DND-41 (cell line): ENCODE measurements around the gene KRT86.

Experiments
- ATAC-seq: fragments of 200-7000 bp; cut with Tn5 transposase; 3 replicates; pipeline ENCODE4 v1.9.1; 2021; ENCODE audit warnings: low read depth; ENCODE audit not compliant: insufficient read depth
- DNase-seq: peaks from one replicate; pipeline ENCODE4 v3.0.0-alpha.2; 2020
- H2AFZ ChIP-seq: 2 replicates; pipeline ENCODE4 v1.6.0; 2012; ENCODE audit warnings: low read depth, low read length
- H3K27ac ChIP-seq: 2 replicates; pipeline ENCODE4 v1.5.1; 2012; ENCODE audit warnings: low read length, inconsistent platforms
- H3K27me3 ChIP-seq: fragments of 200-600 bp; sonication (generic); 2 replicates; pipeline ENCODE4 v1.6.0; 2012; ENCODE audit warnings: low read length, mild to moderate bottlenecking, inconsistent platforms; ENCODE audit not compliant: insufficient read depth, poor library complexity
- H3K36me3 ChIP-seq: 2 replicates; pipeline ENCODE4 v1.5.1; 2012; ENCODE audit warnings: low read length, inconsistent platforms; ENCODE audit not compliant: insufficient read depth
- H3K4me1 ChIP-seq: 2 replicates; pipeline ENCODE4 v1.5.1; 2012; ENCODE audit warnings: mild to moderate bottlenecking, low read length; ENCODE audit not compliant: insufficient read depth
- H3K4me2 ChIP-seq: 2 replicates; pipeline ENCODE4 v1.6.0; 2012; ENCODE audit warnings: mild to moderate bottlenecking, moderate library complexity, low read length, inconsistent platforms; ENCODE audit not compliant: insufficient read depth
- H3K4me3 ChIP-seq, 2 experiments: fragments of 200-600 bp in 1 of 2; shearing (Covaris generic) in 1 of 2; 2 replicates each; pipeline ENCODE4 v1.5.1; 2012 to 2016; ENCODE audit warnings: inconsistent platforms in 2 of 2, low read length in 2 of 2, mild to moderate bottlenecking in 2 of 2, low read depth in 1 of 2, moderate library complexity in 1 of 2
- H3K79me2 ChIP-seq: 2 replicates; pipeline ENCODE4 v1.6.0; 2012; ENCODE audit warnings: low read length, inconsistent platforms; ENCODE audit not compliant: insufficient read depth
- H3K9ac ChIP-seq: 2 replicates; pipeline ENCODE4 v1.6.0; 2012; ENCODE audit warnings: low read depth, mild to moderate bottlenecking, inconsistent platforms, low read length, moderate library complexity
- H3K9me3 ChIP-seq: 2 replicates; pipeline ENCODE4 v1.5.1; 2012; ENCODE audit warnings: low read length, moderate library complexity, mild to moderate bottlenecking, inconsistent platforms; ENCODE audit not compliant: insufficient read depth, severe bottlenecking
- H4K20me1 ChIP-seq: 2 replicates; pipeline ENCODE4 v1.6.0; 2012; ENCODE audit warnings: low read length; ENCODE audit not compliant: insufficient read depth
- EZH2 ChIP-seq: IDR thresholded peaks from 3 replicates; pipeline ENCODE4 v1.6.1; 2012; ENCODE audit warnings: borderline replicate concordance, low read depth, mild to moderate bottlenecking, moderate library complexity, low read length, inconsistent platforms; ENCODE audit not compliant: severe bottlenecking
- TF ChIP-seq, protein P1 (sequence below): IDR thresholded peaks from 2 replicates; pipeline ENCODE4 v1.5.1; 2012; ENCODE audit warnings: borderline replicate concordance, low read length, moderate library complexity, mild to moderate bottlenecking; ENCODE audit not compliant: poor library complexity, severe bottlenecking; ENCODE audit errors: extremely low read depth

KRT86 gene

DNA sequence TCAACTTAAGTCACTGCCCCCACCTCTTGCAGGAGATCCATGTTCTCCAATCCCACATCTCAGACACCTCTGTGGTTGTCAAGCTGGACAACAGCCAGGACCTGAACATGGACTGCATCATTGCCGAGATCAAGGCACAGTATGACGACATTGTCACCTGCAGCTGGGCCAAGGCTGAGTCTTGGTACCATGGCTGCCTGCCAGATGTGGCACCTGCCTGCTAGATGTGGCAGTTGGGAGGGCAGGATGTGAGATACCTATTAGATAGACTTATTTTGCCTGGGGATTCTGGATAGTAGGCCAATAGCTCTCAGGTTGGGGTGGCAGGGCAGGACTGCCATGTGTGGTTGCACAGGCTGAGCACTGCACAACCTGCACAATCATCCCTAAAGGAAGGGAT is 7.9 kb upstream of the KRT86 start:
- no peak overlapping the region for H3K4me2 ChIP-seq
- H3K79me2 ChIP-seq, result no peaks in the 10 kb centered on the region
- TF ChIP-seq, protein P1, sequence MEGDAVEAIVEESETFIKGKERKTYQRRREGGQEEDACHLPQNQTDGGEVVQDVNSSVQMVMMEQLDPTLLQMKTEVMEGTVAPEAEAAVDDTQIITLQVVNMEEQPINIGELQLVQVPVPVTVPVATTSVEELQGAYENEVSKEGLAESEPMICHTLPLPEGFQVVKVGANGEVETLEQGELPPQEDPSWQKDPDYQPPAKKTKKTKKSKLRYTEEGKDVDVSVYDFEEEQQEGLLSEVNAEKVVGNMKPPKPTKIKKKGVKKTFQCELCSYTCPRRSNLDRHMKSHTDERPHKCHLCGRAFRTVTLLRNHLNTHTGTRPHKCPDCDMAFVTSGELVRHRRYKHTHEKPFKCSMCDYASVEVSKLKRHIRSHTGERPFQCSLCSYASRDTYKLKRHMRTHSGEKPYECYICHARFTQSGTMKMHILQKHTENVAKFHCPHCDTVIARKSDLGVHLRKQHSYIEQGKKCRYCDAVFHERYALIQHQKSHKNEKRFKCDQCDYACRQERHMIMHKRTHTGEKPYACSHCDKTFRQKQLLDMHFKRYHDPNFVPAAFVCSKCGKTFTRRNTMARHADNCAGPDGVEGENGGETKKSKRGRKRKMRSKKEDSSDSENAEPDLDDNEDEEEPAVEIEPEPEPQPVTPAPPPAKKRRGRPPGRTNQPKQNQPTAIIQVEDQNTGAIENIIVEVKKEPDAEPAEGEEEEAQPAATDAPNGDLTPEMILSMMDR, result no peak
- TF ChIP-seq EZH2, result no peak
- no peaks in the 10 kb centered on the region for H3K4me1 ChIP-seq
- H3K9me3 ChIP-seq, result no peaks in the 10 kb centered on the region
- peaks cover 4% of the 10 kb centered on the region; the same call in 1 of the 2 replicates for H4K20me1 ChIP-seq
- H3K9ac ChIP-seq, result no peak overlapping the region
- no peaks in the 10 kb centered on the region for H3K36me3 ChIP-seq
- H3K27ac ChIP-seq, result no peak overlapping the region
- no peak overlapping the region for H3K4me3 ChIP-seq
- DNase-seq (no peak), ATAC-seq (no peak)
- H3K27me3 ChIP-seq, result peaks cover 3% of the 10 kb centered on the region
- no peak overlapping the region for H2AFZ ChIP-seq

DNA sequence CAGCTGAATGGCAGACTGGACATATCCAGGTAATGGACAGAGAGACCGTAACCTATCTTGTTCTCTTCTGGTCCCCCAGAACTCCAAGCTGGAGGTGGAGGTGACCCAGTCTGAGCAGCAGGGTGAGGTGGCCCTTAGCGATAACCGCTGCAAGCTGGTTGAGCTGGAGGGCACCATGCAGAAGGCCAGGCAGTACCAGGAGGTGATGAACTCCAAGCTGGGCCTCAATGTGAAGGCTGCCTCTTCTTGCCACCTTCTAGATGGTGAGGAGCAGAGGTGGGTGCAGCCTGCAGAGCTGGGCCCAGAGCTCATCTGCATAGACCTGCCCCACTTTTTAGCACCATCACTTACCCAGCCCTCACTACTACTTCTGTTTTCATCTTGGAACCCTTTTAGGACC is 7.2 kb upstream of the KRT86 start:
- Histone ChIP-seq H3K9ac (no peak overlapping the region), H2AFZ (no peak overlapping the region), H3K4me1 (no peaks in the 10 kb centered on the region), H4K20me1 (peaks cover 4% of the 10 kb centered on the region; the same call in 1 of the 2 replicates), H3K36me3 (no peaks in the 10 kb centered on the region), H3K27ac (no peak overlapping the region), H3K79me2 (no peaks in the 10 kb centered on the region), H3K9me3 (no peaks in the 10 kb centered on the region), H3K4me3 (no peak overlapping the region), H3K27me3 (no peaks in the 10 kb centered on the region), H3K4me2 (no peak overlapping the region)
- DNase-seq (no peak), ATAC-seq (no peak)
- no peak for TF ChIP-seq EZH2
- TF ChIP-seq, protein P1, result no peak

- Histone ChIP-seq H3K36me3 (no peaks in the 10 kb centered on the region), H3K4me1 (no peaks in the 10 kb centered on the region), H3K4me3 (no peak overlapping the region), H3K4me2 (no peak overlapping the region), H4K20me1 (peaks cover 4% of the 10 kb centered on the region; the same call in 1 of the 2 replicates), H3K79me2 (no peaks in the 10 kb centered on the region), H3K27ac (no peak overlapping the region), H3K27me3 (no peaks in the 10 kb centered on the region), H2AFZ (no peak overlapping the region), H3K9ac (no peak overlapping the region), H3K9me3 (no peaks in the 10 kb centered on the region)
- no peak for DNase-seq
- TF ChIP-seq, protein P1, result no peak
- TF ChIP-seq EZH2, result no peak
- ATAC-seq, result no peak
Observed at GRCh38 chr12:52267699-52268098, 6.7 kb upstream of the KRT86 start.

DNA sequence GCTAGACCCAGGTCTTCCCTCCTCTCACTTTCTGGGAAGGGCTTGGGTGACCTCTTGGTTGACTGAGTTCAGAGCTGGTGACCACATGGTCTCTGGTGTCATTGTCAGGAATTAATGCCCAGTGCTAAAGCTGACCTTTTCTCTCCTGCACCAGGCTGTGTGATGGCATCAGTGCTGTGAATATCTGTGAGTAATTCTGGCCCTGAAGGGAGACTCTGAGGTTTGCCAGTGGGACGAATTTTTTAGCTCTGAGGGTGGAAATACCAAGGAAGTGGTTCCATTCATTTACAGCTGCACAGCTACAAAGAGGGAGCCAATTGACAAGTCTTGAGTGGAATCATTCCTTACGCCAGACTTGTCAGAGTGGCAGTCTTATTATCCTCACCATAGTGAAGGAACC is 6.2 kb upstream of the KRT86 start:
- no peak for TF ChIP-seq EZH2
- TF ChIP-seq, protein P1, result no peak
- ATAC-seq (no peak), DNase-seq (no peak)
- Histone ChIP-seq H3K36me3 (no peaks in the 10 kb centered on the region), H3K27me3 (no peaks in the 10 kb centered on the region), H4K20me1 (peaks cover 4% of the 10 kb centered on the region; the same call in 1 of the 2 replicates), H3K4me2 (no peak overlapping the region), H3K27ac (no peak overlapping the region), H3K9me3 (no peaks in the 10 kb centered on the region), H3K9ac (no peak overlapping the region), H2AFZ (no peak overlapping the region), H3K4me1 (no peaks in the 10 kb centered on the region), H3K4me3 (no peak overlapping the region), H3K79me2 (no peaks in the 10 kb centered on the region)
